NCI-H2196 (cell line): ENCODE results near the gene MST1.

Experiments used
- DNase-seq: peaks from one replicate; lab custom pipeline; 2025; ENCODE audit not compliant: unreplicated experiment; lab: John Stamatoyannopoulos, UW

The MST1 gene

DNA sequence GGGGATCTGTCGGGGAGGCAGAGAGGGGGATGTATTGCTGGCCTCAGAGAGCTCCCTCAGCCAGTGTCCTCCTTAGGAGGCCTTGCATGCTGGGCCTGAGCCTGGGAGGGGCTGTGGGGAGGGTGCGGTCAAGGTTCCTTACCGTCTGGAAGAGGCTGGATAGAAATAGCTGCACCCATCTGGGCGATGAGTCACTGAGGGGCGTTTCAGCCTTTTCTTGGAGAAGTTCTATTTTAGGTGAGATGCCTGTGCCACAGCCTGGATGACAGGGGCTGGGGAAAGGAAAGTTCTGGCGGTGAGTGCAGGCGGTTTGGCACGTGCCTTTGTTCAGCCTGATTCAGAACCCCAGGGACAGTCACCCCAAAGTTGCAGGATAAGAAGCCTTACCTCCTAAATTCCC, 50.8 kb downstream of the MST1 start:
- DNase-seq, result no peak

DNA sequence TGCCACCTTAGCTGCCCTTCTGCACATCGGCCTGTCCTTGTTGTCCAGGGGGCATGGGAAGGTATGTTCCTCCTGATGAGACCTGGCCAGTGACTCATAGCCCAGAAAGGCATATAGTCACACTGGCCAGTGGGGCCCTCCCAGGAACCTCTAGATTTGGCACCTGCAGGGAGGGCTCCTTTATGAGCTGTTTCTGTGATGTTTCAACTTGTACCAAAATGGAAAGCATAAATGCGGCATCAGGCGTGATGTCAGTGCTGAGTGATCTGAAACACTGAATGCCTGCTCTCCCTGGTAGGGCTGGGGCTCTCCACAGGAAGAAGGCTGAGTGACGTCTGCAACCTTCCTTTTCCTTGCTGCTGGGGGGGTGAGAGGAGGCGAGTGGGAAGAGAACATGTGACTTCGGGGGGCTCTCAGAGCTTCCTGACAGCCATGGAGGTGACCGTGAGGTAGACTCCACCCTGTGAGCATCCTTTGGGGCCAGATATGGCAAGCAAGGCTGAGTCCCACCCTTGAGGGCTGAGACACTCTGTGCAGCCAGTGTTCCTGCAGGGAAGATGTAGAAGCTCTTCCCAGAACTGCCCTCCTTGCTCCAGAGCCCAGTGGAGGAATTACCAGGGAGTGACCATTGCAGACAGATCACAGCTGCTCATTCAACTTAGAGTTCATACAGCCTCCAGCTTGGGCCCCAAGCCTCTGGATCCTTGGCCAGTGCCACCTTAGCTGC, 52.2 kb downstream of the MST1 start:
- no peak for DNase-seq

DNA sequence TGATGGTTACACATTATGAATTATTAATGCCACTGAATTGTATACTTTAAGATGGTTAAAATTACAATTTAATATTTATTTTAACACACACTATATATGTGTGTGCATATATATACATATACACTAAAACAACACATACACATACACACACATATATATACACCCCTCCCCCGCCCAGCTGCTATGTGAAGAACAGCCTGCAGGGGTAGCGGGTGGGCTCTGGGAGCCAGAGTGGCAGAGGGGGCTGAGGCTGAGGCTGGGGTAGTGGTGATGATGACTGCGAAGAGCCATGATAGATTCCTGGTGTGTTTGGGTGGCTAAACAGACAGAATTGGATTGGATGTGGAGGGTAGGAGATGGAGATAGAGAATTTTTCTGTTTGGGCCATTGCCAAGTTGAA, 54.5 kb downstream of the MST1 start:
- DNase-seq, result no peak
